ENCODE data around the gene SYNJ2.

DNA sequence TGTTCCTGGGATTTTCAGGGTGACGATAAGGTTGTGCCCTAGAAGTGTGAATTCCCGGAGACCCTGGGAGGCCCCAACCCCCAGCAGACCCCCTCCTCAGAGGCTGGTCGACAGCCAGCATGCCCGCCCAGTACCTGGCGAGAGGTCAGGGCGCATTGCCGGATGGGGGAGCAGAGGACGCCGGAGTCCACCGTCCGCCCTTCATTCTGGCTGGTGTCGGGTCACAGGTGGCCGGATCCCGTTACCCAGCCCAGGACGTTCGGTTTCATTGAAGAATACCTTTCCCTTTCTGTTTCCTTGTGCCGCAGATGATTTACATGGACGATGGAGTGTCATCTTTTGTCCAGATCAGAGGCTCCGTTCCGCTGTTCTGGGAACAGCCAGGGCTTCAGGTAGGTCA lies 61.3 kb downstream of the SYNJ2 start:
- TF ChIP-seq, protein P1, sequence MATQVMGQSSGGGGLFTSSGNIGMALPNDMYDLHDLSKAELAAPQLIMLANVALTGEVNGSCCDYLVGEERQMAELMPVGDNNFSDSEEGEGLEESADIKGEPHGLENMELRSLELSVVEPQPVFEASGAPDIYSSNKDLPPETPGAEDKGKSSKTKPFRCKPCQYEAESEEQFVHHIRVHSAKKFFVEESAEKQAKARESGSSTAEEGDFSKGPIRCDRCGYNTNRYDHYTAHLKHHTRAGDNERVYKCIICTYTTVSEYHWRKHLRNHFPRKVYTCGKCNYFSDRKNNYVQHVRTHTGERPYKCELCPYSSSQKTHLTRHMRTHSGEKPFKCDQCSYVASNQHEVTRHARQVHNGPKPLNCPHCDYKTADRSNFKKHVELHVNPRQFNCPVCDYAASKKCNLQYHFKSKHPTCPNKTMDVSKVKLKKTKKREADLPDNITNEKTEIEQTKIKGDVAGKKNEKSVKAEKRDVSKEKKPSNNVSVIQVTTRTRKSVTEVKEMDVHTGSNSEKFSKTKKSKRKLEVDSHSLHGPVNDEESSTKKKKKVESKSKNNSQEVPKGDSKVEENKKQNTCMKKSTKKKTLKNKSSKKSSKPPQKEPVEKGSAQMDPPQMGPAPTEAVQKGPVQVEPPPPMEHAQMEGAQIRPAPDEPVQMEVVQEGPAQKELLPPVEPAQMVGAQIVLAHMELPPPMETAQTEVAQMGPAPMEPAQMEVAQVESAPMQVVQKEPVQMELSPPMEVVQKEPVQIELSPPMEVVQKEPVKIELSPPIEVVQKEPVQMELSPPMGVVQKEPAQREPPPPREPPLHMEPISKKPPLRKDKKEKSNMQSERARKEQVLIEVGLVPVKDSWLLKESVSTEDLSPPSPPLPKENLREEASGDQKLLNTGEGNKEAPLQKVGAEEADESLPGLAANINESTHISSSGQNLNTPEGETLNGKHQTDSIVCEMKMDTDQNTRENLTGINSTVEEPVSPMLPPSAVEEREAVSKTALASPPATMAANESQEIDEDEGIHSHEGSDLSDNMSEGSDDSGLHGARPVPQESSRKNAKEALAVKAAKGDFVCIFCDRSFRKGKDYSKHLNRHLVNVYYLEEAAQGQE (IDR thresholded peaks at IDR 0.05; ENCODE audit: low read depth) = no peak
- TF ChIP-seq EP300 (IDR thresholded peaks at IDR 0.05; ENCODE audit: borderline replicate concordance) (no peak), TAF1 (IDR thresholded peaks at IDR 0.05; ENCODE audit: low read depth) (no peak), EGR1 (IDR thresholded peaks at IDR 0.05) (no peak), FOXM1 (IDR thresholded peaks at IDR 0.05; ENCODE audit: borderline replicate concordance, low read depth) (no peak), RAD21 (IDR thresholded peaks at IDR 0.05; ENCODE audit: low read depth) (no peak)

All from Ishikawa (cell line).